Tibial nerve (tissue), 4 donors: ENCODE results near the gene ZKSCAN3.

Experiments used
- EP300 ChIP-seq, 2 donors: sonication (generic); formaldehyde crosslinking; IDR thresholded peaks; one replicate each; pipeline ENCODE4 v1.6.1; 2017; ENCODE audit warnings: antibody characterized with exemption in 2 of 2, mild to moderate bottlenecking in 1 of 2
- POLR2A ChIP-seq, 2 donors: fragments of 450-650 bp; IDR thresholded peaks; one replicate each; pipeline ENCODE4 v1.6.1; 2017; ENCODE audit warnings: antibody characterized with exemption in 2 of 2, mild to moderate bottlenecking in 2 of 2, moderate library complexity in 2 of 2
- TF ChIP-seq, protein P1 (sequence below), 5 experiments: fragments of 200-600 bp in 3 of 5; fragments of 450-650 bp in 2 of 5; sonication (generic) in 3 of 5; IDR thresholded peaks; one replicate each; pipeline ENCODE4 v1.5.1; 2016 to 2019; ENCODE audit warnings: antibody characterized with exemption in 5 of 5, mild to moderate bottlenecking in 3 of 5, moderate library complexity in 2 of 5

DNA sequence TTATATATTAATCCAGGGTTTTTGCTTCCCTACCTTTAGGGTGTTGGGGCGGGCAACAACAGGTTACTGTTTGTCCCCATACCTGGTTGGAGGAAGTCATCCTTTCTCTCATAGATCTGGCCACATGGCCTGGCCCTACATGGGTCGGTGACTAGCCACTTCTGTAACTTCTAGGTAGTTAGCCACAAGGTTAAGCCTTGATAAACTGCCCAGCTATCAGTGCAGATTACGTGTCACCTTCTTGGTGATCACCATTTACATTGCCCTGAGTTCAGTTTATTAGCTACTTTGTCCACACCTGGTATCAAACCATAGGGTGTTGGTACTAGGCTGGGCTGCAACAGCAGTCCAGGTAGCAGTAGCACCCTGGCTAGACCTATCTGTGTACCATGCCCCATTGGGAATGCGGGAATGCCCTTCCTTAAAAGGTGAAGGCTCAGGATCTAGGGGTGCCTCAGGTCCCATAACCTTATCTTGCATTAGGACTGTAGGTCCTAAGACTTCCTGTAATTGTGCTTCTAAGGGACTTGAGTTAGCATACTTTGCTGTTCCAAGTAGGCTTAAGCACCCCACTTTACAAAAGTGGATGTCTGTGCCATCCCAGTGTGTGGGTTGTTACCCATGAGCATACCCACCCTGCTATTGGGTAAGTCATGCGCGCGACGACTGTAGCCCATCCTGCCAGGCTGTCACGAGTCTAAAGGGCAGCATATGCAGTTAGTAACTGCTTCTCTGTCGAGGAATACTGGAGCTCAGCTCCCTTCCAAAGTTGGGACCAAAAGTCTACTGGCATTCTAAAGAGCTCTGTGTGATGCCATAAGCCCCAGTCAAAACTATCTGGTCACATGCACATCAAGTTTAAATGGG is 5.2 kb downstream of the ZKSCAN3 start:
- TF ChIP-seq, protein P1, sequence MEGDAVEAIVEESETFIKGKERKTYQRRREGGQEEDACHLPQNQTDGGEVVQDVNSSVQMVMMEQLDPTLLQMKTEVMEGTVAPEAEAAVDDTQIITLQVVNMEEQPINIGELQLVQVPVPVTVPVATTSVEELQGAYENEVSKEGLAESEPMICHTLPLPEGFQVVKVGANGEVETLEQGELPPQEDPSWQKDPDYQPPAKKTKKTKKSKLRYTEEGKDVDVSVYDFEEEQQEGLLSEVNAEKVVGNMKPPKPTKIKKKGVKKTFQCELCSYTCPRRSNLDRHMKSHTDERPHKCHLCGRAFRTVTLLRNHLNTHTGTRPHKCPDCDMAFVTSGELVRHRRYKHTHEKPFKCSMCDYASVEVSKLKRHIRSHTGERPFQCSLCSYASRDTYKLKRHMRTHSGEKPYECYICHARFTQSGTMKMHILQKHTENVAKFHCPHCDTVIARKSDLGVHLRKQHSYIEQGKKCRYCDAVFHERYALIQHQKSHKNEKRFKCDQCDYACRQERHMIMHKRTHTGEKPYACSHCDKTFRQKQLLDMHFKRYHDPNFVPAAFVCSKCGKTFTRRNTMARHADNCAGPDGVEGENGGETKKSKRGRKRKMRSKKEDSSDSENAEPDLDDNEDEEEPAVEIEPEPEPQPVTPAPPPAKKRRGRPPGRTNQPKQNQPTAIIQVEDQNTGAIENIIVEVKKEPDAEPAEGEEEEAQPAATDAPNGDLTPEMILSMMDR (IDR thresholded peaks at IDR 0.05), result no peak
- TF ChIP-seq POLR2A (IDR thresholded peaks at IDR 0.05), result no peak
- TF ChIP-seq EP300 (IDR thresholded peaks at IDR 0.05), result no peak
